NK-92 treated with Interleukin-12 subunit alpha and Interleukin-12 subunit beta, amount 100 ng/mL, for 24 hours (cell line): ENCODE results near the gene NAPSA.
"Not testable (repeated sequence)": the region's sequence is repeated elsewhere in the genome, so short reads cannot be mapped to it uniquely, and the experiment has no call there.

Experiments used
- DNase-seq: peaks from one replicate; lab custom pipeline; 2025; lab: John Stamatoyannopoulos, UW

Gene NAPSA

GRCh38 chr19:50330365-50331078 is 34.9 kb downstream of the NAPSA start:
- DNase-seq, result no peak

- not testable (repeated sequence) for DNase-seq
Measured at GRCh38 chr19:50329926-50330294, 35.5 kb downstream of the NAPSA start.

DNA sequence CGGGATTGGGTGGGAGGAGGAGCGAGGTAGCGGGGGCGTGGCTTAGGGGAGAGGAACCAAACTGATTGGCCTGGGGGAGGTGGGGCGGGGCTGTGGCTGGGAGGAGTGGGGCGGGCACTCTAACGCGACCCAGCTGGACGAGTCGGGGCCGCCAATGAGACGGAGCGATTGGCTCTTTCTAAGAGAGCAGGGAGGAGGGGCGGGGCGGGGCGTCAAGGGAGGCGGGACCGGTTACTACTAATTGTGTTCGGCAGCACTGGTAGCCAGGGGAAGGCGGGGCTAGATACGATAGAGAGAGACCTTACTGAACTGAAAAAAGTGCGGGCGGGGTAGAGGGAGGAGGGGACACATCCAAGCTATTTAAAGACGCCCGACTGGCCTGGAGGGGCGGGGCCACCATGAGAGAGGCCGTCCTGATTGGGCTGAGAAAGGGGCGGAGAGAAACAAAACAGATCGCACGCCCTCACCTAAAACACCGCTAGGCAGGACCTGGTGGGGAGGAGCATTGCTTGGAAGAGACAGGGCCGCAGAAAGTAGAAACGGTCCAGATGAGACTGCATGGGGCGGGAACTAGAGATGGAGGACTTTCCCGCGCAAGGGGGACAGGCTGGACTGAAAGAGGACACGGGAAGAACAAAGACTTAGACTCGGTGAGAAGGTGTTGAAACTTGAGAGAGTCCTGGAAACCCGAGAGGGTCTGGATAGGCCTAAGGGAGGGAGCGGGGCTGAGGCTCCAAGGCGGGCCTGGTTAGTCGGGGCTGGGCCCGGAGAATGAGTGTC is 36.1 kb downstream of the NAPSA start, which contains the start of gene KCNC3:
KCNC3 (minus strand) TSS at position 232 of the 780 bp plus-strand sequence. CDS start 295 bp downstream, outside the sequence.
- DNase-seq, result no peak

DNA sequence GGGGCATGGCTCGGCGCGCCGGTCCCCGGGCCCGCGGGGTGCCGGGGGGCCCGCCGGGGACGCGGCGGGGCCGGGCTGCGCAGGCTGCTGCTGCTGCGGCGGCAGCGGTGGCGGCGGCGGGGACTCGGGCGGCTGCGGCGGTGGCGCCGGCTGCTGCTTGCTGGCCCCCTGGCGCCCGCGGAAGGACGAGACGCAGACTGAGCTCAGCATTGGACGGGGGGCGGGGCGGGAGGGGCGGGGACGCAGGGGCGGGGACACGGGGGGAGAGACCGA is 36.6 kb downstream of the NAPSA start:
- DNase-seq, result no peak

DNA sequence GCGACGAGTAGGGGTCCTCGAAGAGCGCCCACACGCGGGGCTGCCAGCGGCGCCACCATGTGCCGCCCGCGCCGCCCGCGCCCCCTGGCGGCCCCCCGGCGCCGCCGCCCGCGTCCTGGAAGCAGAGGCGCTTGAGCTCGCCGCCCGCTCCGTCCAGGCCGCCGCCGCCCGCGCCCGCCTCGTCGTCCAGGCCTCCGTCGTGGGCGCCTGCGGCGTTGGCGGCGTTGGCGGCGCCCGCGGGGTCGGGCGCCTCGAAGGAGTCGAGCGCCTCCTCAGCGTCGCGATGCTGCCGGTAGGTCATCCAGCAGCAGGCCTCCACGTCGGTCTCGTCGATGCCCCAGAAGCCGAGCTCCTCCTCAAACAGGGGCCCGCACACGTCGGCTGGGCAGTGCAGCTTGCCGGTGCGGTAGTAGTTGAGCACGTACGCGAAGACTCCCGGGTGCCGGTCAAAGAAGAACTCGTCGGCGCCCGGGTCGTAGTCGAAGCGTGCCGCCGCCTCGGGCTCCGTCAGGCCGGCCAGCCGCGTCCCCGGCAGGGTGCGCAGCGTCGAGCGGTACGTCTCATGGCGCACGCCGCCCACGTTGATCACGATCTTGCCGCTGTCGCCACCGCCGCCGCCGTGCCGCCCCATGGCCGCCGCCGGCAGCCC is 37.1 kb downstream of the NAPSA start:
- DNase-seq, result no peak

DNA sequence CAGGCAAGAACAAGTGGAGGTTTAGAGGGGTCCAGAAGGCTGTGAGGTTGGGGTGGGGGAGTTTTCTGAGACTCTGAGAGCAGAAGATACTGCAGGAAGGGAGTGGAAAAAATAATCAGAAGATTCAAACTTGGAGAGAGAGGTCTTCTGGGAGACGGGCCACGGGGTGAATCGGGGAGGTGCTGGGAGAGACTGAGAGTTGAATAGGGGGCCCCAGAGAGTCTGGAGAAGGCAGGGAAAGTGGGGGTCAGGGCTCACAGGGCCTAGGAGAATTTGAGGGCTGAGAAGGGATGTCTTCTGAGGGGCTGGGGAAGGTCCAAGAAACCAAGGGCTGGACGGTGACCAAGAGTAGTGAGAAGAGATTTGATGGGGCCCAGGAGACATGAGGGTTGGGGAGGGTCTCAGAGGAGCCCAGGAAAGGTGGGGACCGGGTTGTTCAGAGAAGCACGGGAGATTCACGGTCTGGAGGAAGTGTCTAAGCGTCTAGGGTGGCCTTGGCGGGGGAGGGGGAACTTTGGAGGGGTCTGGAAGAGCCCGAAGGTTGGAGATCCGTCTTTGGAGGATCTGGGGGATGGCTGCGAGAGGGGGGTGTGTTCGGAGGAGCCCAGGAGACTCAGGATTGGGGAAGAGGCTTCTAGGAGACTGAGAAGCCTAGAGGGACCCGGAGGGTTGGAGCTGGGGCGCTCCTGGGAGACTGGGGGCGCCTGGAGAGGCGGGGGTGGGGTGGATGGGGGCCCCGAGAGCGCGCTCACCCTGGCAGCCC is 37.8 kb downstream of the NAPSA start:
- DNase-seq, result no peak

DNA sequence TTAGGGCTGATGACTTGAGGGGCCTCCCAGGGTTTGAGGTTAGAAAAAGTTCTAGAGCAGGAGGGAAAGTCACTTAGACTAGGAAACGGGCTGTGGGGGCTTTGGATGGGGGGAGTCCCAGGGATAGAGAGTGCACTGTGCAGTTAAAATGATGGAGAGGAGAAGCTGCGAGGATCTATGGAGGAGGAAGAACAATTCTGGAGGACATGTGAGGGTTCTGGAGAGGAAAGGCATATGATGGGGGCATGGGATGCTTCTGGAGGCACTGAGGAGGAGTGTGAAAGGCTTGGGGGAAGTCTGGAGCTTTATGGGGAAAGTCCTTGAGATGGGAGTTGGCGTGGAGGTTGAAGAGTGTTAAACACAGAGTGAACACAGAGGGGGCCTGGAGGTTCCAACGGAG is 38.4 kb downstream of the NAPSA start:
- DNase-seq, result no peak

DNA sequence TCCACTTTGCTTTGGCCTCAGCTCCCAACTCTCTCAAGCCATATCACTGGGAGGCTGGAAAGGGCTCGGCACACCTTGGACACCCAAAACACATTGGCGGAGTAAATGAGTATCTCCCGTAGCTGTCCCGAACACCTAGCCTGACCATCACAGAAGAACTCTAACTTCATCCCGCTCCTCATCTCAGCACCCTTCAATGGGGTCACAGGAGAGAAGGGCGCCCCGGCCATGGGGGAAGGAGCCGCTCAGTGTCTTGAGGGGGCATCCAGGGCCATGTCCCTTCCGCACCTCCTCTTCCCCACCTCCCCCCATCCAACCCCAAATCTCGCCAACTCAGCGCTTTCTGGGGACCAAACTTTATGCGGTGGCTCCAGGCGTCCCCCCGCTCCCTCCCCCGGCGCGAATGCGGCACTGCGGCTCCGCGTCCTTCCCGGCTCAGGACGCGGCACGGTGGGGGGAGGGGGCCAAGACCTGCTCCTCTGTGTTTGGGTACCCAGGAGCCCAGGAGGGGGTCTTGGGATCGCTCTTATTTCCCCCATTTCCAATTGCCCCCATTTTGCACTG is 39.3 kb downstream of the NAPSA start:
- no peak for DNase-seq

GRCh38 chr19:50325310-50326100 is 39.9 kb downstream of the NAPSA start:
- DNase-seq, result peak; percentile 23

- no peak for DNase-seq
Measured at GRCh38 chr19:50324331-50324730, 41.1 kb downstream of the NAPSA start.

DNA sequence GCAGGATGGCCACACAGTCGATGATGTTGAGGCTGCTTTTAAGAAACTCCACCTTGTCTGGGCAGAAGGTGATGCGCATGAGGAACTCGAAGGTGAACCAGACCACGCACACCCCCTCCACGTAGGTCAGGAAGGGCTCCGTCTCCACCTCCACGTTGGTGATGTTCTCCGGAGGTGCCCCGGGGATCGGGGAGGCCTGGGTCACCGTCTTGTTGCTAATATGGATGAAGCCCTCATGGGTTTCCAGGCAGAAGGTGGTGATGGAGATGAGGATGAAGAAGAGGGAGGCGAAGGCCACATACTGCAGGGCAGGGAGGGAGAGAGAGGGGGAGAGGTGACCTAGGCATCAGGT is 41.7 kb downstream of the NAPSA start:
- DNase-seq, result no peak

DNA sequence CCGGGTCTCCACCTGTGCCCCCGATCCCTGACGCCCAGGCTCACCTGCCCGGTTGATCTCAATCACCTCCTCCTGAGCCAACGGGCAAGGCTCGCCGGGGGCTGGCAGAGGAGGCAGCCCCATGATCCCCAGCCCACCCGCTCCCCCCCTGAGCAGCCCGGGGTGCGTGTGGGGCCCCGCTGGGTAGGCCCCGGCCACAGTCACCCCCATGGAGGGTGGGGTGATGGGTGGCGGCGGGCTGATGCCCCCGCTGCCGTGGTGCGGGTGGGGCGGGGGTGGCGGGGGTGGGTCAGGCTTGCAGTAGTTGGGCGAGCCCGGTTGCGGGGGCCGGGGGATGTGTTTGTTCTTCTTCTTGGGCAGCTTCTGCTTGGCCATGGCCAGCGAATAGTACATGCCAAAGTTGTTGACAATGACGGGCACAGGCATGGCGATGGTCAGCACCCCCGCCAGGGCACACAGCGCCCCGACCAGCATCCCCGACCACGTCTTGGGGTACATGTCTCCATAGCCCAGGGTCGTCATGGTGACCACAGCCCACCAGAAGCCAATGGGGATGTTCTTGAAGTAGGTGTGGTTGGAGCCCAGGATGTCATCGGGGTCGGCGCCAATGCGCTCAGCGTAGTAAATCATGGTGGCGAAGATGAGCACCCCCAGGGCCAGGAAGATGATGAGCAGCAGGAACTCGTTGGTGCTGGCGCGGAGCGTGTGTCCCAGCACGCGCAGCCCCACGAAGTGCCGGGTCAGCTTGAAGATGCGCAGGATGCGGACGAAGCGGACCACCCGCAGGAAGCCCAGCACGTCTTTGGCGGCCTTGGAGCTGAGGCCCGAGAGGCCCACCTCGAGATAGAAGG is 42.3 kb downstream of the NAPSA start:
- no peak for DNase-seq

DNA sequence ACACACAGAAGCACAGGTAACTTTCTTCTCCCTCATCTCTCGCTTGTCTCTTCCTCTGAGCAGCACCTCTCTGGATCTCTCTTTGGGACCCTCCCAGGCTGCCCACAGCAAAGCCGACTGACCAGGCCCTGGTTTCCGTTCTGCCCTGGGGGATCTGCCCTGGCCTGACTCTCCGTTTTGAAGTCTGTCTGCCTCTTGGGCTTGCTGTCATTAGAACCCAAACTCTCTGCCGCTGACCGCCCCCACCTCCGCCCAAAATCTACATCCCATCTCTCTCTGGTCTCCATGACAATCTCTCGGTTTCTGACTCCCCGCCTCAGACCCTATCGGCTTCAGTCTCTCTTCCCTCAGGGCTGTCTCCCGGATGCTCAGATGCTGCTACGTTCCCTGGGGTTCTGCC is 43.2 kb downstream of the NAPSA start:
- no peak for DNase-seq

DNA sequence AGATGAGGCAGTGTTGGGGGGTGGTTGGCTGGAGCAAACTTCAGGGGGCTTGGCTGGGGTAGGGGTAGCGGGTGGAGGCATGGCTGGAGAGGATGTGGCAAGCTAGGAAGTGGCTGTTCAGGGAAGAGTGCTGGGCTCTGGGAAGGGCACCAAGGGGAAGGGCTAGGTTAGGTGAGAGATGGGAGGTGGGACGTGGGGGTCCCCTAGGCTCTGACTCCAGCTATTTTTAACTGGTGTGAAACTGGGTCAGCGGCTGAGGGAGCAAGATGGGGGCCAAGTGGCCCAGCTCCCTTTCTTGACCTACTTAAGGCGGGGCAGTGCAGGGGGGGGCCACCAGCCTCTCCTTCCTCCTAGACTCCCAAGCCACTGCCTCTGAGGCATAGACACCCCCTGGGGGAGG is 43.6 kb downstream of the NAPSA start:
- DNase-seq, result no peak

GRCh38 chr19:50320596-50320995 is 44.8 kb downstream of the NAPSA start:
- no peak for DNase-seq

DNA sequence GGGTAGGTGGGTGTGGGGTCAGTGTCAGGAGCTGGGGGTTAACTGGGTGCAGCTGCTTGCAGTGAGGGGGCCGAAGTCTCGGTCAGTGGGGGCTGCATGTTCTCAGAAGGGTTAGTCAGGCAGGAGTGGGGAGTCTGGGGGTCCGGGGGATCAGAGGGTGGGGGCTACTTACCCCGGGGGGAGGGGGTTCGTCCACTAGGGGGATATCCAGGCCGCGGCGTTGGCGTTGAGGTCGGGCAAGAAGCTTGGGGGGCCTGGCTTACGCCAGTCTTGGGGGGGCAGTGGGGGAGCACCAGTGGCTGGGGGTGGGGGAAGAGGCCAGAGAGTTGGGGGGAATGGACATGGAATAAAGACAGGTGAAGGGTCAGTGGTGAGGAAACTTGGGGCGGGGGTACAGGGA is 45.4 kb downstream of the NAPSA start:
- DNase-seq, result no peak

DNA sequence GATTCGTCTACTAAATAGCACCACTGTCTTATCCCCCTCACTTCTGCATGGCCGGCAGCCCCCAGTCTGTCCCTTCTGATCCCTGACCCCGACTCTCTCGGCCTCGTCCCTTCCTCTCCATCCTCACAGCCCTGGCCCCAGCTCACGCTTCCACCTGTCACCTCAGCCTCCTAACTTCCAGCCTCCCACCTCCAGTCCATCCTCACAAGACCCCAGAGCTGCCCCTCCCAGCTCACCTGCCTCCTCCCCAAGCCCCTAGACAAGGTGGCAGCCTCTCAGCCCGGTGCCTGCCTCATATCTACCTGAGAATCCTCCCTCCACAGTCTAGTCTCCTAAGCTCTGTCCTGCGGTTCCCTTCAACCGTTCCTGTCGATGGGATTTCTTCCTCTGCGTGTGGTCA is 46.3 kb downstream of the NAPSA start:
- no peak for DNase-seq

- DNase-seq, result no peak
Measured at GRCh38 chr19:50318438-50318837, 47.0 kb downstream of the NAPSA start.

GRCh38 chr19:50317115-50317514 is 48.3 kb downstream of the NAPSA start:
- DNase-seq, result no peak

DNA sequence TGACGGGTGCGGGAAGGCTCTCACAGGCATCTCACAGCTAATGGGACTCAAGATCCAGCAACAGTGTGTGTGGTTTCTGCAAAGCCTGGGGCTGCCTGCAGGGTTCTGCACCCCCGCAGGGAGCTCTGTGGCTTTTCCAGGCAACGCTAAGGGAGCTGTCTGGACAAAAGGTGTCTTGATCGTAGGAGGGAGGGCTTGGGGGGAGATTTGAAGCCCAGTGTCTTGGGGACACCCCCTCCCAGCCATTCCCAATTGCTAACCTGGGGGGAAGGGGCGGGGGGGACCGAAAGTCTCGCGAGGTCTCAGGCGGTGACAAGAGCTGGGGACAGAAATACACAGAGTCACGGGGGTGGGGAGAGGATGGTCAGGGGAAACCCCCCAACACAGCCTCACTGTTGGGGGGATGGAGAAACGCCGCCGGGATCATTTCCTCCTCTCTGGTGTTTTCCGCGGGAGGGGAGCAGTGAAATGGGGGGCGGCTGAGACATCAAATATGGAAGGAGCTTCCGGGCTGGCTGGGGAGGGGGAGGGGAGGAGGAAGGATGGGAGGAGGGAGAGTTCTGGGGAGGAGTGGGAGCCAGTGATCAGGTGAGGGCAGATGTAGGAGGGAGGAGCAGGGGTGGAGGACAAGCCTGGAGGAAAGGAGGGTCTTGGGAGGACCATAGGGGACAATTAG is 49.5 kb downstream of the NAPSA start:
- no peak for DNase-seq
